Dendritic cell treated with granulocyte-macrophage colony-stimulating factor and Interleukin-4, amounts not matched to agents 40 ng/mL and 50 ng/mL, for 4 days (primary cell): ENCODE data around the gene SGK1.
"Not testable (repeated sequence)": the region's sequence is repeated elsewhere in the genome, so short reads cannot be mapped to it uniquely, and the experiment has no call there.

Experiments
- H3K27ac Mint-ChIP-seq: one replicate; pipeline ENCODE4 v1.8.0; 2022; ENCODE audit warnings: mild to moderate bottlenecking, mixed read lengths
- H3K27me3 Mint-ChIP-seq: one replicate; pipeline ENCODE4 v1.8.0; 2022; ENCODE audit warnings: mild to moderate bottlenecking, mixed read lengths
- H3K36me3 Mint-ChIP-seq: one replicate; pipeline ENCODE4 v1.8.0; 2022; ENCODE audit warnings: low read depth, mixed read lengths
- H3K4me1 Mint-ChIP-seq: one replicate; pipeline ENCODE4 v1.8.0; 2022; ENCODE audit warnings: low read depth, mixed read lengths
- H3K4me3 Mint-ChIP-seq: one replicate; pipeline ENCODE4 v1.8.0; 2022; ENCODE audit warnings: mild to moderate bottlenecking, moderate library complexity, mixed read lengths
- H3K9me3 Mint-ChIP-seq: one replicate; pipeline ENCODE4 v1.8.0; 2022; ENCODE audit warnings: mixed read lengths
- intact Hi-C: fragments of 100-400 bp; cut with micrococcal nuclease; formaldehyde crosslinking; loops from one replicate; pipeline ENCODE4 v1.15.0; 2022

SGK1 gene

GRCh38 chr6:134281388-134281787 is 36.5 kb downstream of the SGK1 start:
- H3K27ac Mint-ChIP-seq = no peak overlapping the region
- H3K4me1 Mint-ChIP-seq = peaks cover 18% of the 10 kb centered on the region
- H3K36me3 Mint-ChIP-seq = no peaks in the 10 kb centered on the region
- intact Hi-C loops = loop anchor here (5.0 kb wide), 1 partner anchor 39 kb away; no protein-coding TSS in a partner anchor
- no peaks in the 10 kb centered on the region for H3K27me3 Mint-ChIP-seq
- no peaks in the 10 kb centered on the region for H3K9me3 Mint-ChIP-seq
- H3K4me3 Mint-ChIP-seq = no peak overlapping the region

- no peak overlapping the region for H3K4me3 Mint-ChIP-seq
- peaks cover 30% of the 10 kb centered on the region for H3K4me1 Mint-ChIP-seq
- intact Hi-C loops = loop anchor here (5.0 kb wide), 1 partner anchor 46 kb away; no protein-coding TSS in a partner anchor
- no peak overlapping the region for H3K27ac Mint-ChIP-seq
- H3K9me3 Mint-ChIP-seq = no peaks in the 10 kb centered on the region
- no peaks in the 10 kb centered on the region for H3K27me3 Mint-ChIP-seq
- H3K36me3 Mint-ChIP-seq = no peaks in the 10 kb centered on the region
Observed at GRCh38 chr6:134278000-134278399, 39.9 kb downstream of the SGK1 start.

- H3K9me3 Mint-ChIP-seq, H3K27me3 Mint-ChIP-seq, H3K36me3 Mint-ChIP-seq: not testable (repeated sequence)
- intact Hi-C loops = loop anchor here (5.0 kb wide), 1 partner anchor 45 kb away; no protein-coding TSS in a partner anchor
- peak overlapping the region; percentile 80 for H3K27ac Mint-ChIP-seq
- peaks cover 37% of the 10 kb centered on the region for H3K4me1 Mint-ChIP-seq
- H3K4me3 Mint-ChIP-seq = peak overlapping the region; percentile 32
Observed at GRCh38 chr6:134276891-134277377, 41.0 kb downstream of the SGK1 start.

- Mint-ChIP-seq H3K9me3 (no peaks in the 10 kb centered on the region), H3K4me3 (no peak overlapping the region), H3K4me1 (peaks cover 33% of the 10 kb centered on the region), H3K36me3 (no peaks in the 10 kb centered on the region), H3K27ac (no peak overlapping the region), H3K27me3 (no peaks in the 10 kb centered on the region)
- intact Hi-C loops = no loop called here
Observed at GRCh38 chr6:134272374-134272773, 45.5 kb downstream of the SGK1 start.

GRCh38 chr6:134267917-134268361 is 50.0 kb downstream of the SGK1 start:
- intact Hi-C loops = no loop called here
- H3K27ac Mint-ChIP-seq = no peak overlapping the region

GRCh38 chr6:134266776-134267175 is 51.1 kb downstream of the SGK1 start:
- intact Hi-C loops = no loop called here
- Mint-ChIP-seq H3K27me3 (no peaks in the 10 kb centered on the region), H3K27ac (no peak overlapping the region), H3K36me3 (no peaks in the 10 kb centered on the region), H3K4me1 (peaks cover 4% of the 10 kb centered on the region), H3K4me3 (no peak overlapping the region), H3K9me3 (no peaks in the 10 kb centered on the region)

More at GRCh38 chr6:134267917-134268361, 50.0 kb downstream of the SGK1 start:
- Mint-ChIP-seq H3K4me1 (peaks cover 12% of the 10 kb centered on the region), H3K36me3 (no peaks in the 10 kb centered on the region), H3K4me3 (no peak overlapping the region), H3K27me3 (no peaks in the 10 kb centered on the region), H3K9me3 (no peaks in the 10 kb centered on the region)

GRCh38 chr6:134261766-134262165 is 56.1 kb downstream of the SGK1 start:
- H3K4me3 Mint-ChIP-seq = no peak overlapping the region
- no peaks in the 10 kb centered on the region for H3K4me1 Mint-ChIP-seq
- no peaks in the 10 kb centered on the region for H3K27me3 Mint-ChIP-seq
- H3K27ac Mint-ChIP-seq = no peak overlapping the region
- intact Hi-C loops = no loop called here
- no peaks in the 10 kb centered on the region for H3K36me3 Mint-ChIP-seq
- no peaks in the 10 kb centered on the region for H3K9me3 Mint-ChIP-seq

GRCh38 chr6:134258849-134259306 is 59.0 kb downstream of the SGK1 start:
- Mint-ChIP-seq H3K36me3 (no peaks in the 10 kb centered on the region), H3K4me1 (no peaks in the 10 kb centered on the region), H3K9me3 (no peaks in the 10 kb centered on the region), H3K27ac (no peak overlapping the region), H3K27me3 (no peaks in the 10 kb centered on the region), H3K4me3 (no peak overlapping the region)
- intact Hi-C loops = loop anchor here (10.0 kb wide), 1 partner anchor 56 kb away; the partner anchor contains the start of gene SGK1

GRCh38 chr6:134257516-134257915 is 60.4 kb downstream of the SGK1 start:
- Mint-ChIP-seq H3K27ac (no peak overlapping the region), H3K9me3 (no peaks in the 10 kb centered on the region), H3K4me3 (no peak overlapping the region), H3K4me1 (no peaks in the 10 kb centered on the region), H3K36me3 (no peaks in the 10 kb centered on the region), H3K27me3 (no peaks in the 10 kb centered on the region)
- intact Hi-C loops = loop anchor here (10.0 kb wide), 1 partner anchor 57 kb away; the partner anchor contains the start of gene SGK1

- H3K9me3 Mint-ChIP-seq = no peaks in the 10 kb centered on the region
- intact Hi-C loops = loop anchor here (10.0 kb wide), 1 partner anchor 58 kb away; the partner anchor contains the start of gene SGK1
- H3K27ac Mint-ChIP-seq = no peak overlapping the region
Observed at GRCh38 chr6:134256862-134257261, 61.0 kb downstream of the SGK1 start.

GRCh38 chr6:134255280-134255679 is 62.6 kb downstream of the SGK1 start:
- intact Hi-C loops = loop anchor here (10.0 kb wide), 1 partner anchor 60 kb away; the partner anchor contains the start of gene SGK1
- not testable (repeated sequence) for H3K27ac Mint-ChIP-seq, H3K4me1 Mint-ChIP-seq, H3K27me3 Mint-ChIP-seq, H3K36me3 Mint-ChIP-seq, H3K9me3 Mint-ChIP-seq, H3K4me3 Mint-ChIP-seq

More at GRCh38 chr6:134256862-134257261, 61.0 kb downstream of the SGK1 start:
- Mint-ChIP-seq H3K36me3 (no peaks in the 10 kb centered on the region), H3K4me1 (no peaks in the 10 kb centered on the region), H3K27me3 (no peaks in the 10 kb centered on the region), H3K4me3 (no peak overlapping the region)

GRCh38 chr6:134254118-134254517 is 63.8 kb downstream of the SGK1 start:
- Mint-ChIP-seq H3K27ac (no peak overlapping the region), H3K27me3 (no peaks in the 10 kb centered on the region), H3K4me3 (no peak overlapping the region), H3K36me3 (no peaks in the 10 kb centered on the region), H3K9me3 (no peaks in the 10 kb centered on the region), H3K4me1 (peaks cover 11% of the 10 kb centered on the region)
- intact Hi-C loops = loop anchor here (10.0 kb wide), 1 partner anchor 61 kb away; the partner anchor contains the start of gene SGK1

GRCh38 chr6:134253681-134254080 is 64.2 kb downstream of the SGK1 start:
- Mint-ChIP-seq H3K27ac (no peak overlapping the region), H3K36me3 (no peaks in the 10 kb centered on the region), H3K27me3 (peaks cover 1% of the 10 kb centered on the region), H3K9me3 (no peaks in the 10 kb centered on the region), H3K4me1 (peaks cover 11% of the 10 kb centered on the region), H3K4me3 (no peak overlapping the region)
- intact Hi-C loops = loop anchor here (10.0 kb wide), 1 partner anchor 61 kb away; the partner anchor contains the start of gene SGK1

- Mint-ChIP-seq H3K4me1 (peaks cover 17% of the 10 kb centered on the region), H3K27ac (no peak overlapping the region), H3K9me3 (no peaks in the 10 kb centered on the region), H3K4me3 (no peak overlapping the region), H3K36me3 (no peaks in the 10 kb centered on the region), H3K27me3 (peaks cover 1% of the 10 kb centered on the region)
- intact Hi-C loops = loop anchor here (10.0 kb wide), 1 partner anchor 63 kb away; the partner anchor contains the start of gene SGK1
Observed at GRCh38 chr6:134251320-134251719, 66.6 kb downstream of the SGK1 start.
